ENCODE data around the gene PRRG1. TPM values are rescaled to one million over a fixed set of nuclear protein-coding genes. Genes with fewer than 3 reads are reported as not detected.
"Not testable (repeated sequence)": the region's sequence is repeated elsewhere in the genome, so short reads cannot be mapped to it uniquely, and the experiment has no call there.

PRRG1 gene
- 9.8 TPM for total RNA-seq
- long read RNA-seq, full-length matches to known transcripts: 2 of 2 reads
- long read RNA-seq, partial matches to known transcripts: 0 of 2 reads
- long read RNA-seq, other reads (novel, unspliced or antisense): 0 of 2 reads

GRCh38 chrX:37349221-37350033 is at the start of gene PRRG1:
Gene PRRG1 (plus strand): TSS chrX:37349364. CDS start chrX:37406250, 56,886 bp downstream.
- intact Hi-C loops (cut with DNase I): no loop called here

GRCh38 chrX:37302569-37302968 is 46.6 kb upstream of the PRRG1 start:
- intact Hi-C loops (cut with DNase I): no loop called here
- DNase-seq (ENCODE audit: low spot score): no peak

More at GRCh38 chrX:37349221-37350033, at the start of gene PRRG1:
- peak; percentile 88 for DNase-seq (ENCODE audit: low spot score)

DNA sequence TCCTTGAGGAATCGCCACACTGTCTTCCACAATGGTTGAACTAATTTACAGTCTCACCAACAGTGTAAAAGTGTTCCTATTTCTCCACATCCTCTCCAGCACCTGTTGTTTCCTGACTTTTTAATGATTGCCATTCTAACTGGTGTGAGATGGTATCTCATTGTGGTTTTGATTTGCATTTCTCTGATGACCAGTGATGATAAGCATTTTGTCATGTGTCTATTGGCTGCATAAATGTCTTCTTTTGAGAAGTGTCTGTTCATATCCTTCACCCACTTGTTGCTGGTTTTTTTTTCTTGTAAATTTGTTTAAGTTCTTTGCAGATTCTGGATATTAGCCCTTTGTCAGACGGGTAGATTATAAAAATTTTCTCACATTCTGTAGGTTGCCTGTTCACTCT is 43.9 kb upstream of the PRRG1 start:
- intact Hi-C loops (cut with DNase I): not testable (repeated sequence)

DNA sequence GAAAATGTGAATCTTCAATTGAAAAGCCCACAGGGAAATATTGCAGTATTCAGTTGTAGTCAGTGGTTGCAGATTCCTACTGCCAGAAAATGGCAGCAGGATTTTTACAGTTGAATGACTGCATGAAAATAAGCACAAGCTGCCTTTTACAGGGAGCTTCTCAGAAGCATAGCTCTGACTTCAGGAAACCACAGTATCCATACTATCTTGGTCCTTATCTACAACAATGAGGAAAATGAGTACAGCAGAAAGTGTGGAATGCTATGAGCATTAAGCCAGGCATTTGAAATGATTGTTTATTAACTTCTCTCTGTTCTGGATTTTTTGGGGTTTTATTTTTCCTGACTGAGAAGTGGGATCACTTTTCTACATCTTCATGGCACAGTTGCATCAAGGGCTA is 34.6 kb upstream of the PRRG1 start:
- intact Hi-C loops (cut with DNase I): no loop called here

More for the DNA sequence above, 43.9 kb upstream of the PRRG1 start:
- not testable (repeated sequence) for DNase-seq (ENCODE audit: low spot score)

DNA sequence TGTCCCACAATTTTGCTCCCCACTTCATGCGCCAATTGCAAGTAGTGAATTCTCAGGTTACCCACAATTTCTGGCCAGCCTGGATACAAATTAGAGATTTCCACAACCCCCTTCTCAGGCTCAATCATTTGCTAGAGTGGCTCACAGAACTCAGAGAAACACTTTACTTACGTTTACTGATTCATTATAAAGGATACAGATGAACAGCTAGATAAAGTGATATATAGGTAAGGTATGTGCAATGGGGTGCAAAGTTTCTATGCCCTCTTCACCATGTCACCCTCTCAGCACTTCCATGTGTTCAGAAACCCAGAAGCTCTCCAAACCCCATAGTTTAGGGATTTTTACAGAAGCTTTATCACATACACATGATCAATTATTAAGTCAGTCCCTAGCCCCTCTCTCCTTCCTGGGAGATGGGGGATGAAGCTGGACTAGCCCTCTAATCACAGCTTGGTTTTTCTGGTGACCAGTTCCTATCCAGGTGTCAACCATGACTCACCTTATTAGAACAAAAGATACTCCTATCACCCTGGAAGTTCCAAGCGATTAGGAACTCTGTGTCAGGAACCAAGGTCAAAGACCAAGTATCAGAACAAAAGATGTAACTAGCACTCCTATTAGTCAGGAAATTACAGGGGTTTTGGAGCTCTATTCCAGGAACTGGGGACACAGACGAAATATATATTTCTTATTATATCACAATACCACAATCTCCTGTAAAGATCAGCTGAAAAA is 33.5 kb upstream of the PRRG1 start:
- intact Hi-C loops (cut with DNase I): no loop called here
- DNase-seq (ENCODE audit: low spot score): no peak

More for the DNA sequence above, 34.6 kb upstream of the PRRG1 start:
- no peak for DNase-seq (ENCODE audit: low spot score)

GRCh38 chrX:37320541-37321203 is 28.5 kb upstream of the PRRG1 start:
- intact Hi-C loops (cut with DNase I): no loop called here
- DNase-seq (ENCODE audit: low spot score): no peak

GRCh38 chrX:37330642-37331041 is 18.5 kb upstream of the PRRG1 start:
- DNase-seq (ENCODE audit: low spot score): no peak
- intact Hi-C loops (cut with DNase I): no loop called here

DNA sequence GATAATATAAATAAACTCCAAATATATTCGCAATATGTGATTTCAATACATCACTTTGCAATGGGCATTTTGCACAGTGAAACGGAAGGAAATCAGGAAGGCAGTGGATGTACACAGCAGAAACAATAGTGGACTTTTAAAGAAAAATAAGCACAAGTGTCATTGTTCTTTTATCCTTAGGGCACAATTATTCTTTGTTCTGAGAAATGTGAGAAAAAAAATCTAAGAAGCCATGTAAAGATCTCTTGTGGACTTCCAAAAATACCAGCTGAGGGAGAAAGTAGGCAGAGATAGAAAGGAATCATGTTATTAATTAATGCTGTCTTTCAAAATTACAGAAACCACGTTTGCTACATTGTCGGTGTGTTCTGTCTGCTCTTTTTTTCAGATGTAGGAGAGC is 17.6 kb upstream of the PRRG1 start:
- intact Hi-C loops (cut with DNase I): no loop called here
- no peak for DNase-seq (ENCODE audit: low spot score)

GRCh38 chrX:37332055-37332454 is 17.1 kb upstream of the PRRG1 start:
- intact Hi-C loops (cut with DNase I): no loop called here
- DNase-seq (ENCODE audit: low spot score): no peak

DNA sequence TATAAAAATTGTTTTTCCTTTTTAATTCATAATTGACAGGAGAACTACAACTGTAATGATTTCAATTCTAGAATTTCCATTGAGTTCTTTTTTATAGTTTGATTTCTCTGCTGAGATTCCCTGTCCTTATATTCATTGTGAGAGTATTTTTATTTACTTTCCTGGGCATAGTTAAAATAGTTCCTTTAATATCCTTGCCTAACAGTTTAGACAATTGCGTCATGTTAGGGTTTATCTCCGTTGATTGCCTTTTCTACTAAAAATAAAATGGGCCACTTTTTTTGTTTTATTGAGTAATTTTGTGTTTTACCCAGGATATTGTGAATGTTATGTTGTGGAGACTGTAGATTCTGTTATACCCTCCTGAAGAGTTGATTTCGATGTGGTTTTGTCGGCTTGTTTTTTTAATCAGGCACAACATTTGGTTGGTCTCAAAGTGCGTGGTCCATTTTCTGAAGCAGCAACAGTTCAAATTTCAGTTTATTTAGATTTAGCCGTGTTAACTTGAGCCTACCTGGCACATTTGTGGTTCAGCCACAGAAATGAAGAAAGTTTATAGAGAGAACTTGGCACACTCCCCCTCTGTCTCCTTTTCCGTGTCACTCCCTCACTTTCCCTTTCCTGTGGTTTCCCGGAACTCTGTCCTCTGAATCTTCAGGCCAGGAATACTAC is 16.0 kb upstream of the PRRG1 start:
- intact Hi-C loops (cut with DNase I): no loop called here
- no peak for DNase-seq (ENCODE audit: low spot score)

- intact Hi-C loops (cut with DNase I): no loop called here
- no peak for DNase-seq (ENCODE audit: low spot score)
Measured at GRCh38 chrX:37347420-37347819, 1.7 kb upstream of the PRRG1 start.

DNA sequence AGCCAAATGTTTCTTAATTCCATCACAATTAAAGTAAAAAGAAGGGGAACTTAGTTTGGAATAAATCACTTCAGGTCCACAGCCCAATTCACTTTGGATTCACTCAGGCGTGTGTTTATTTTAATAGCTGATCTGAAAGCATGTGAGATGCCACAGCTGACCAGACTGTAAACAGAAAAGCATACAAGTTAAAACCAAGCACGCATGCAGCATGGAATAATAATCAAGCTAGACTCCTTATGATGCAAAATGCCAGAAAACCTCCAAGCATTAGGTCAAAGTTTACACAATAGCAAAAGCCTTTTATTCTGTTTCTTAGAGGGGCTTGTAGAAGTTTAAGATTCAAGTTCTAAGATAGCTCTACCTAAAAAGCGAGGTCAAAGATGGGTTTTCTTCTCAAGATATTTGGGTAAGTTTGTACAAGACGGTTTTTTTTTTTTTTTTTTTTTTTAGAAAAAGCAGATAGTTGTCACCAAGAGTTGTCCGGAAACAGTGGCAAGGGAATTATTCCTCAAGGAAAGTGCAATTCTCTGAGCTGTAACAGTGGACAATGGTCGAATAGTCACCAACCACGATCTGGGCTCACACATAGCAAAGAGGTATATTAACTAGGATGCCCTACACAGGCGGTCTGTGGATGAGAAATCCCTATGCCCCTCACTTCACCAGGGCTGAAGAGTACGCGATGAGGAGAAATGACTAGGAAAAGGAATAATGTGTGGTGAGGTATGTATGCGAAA is 763 bp upstream of the PRRG1 start:
- intact Hi-C loops (cut with DNase I): no loop called here
- DNase-seq (ENCODE audit: low spot score): no peak

GRCh38 chrX:37348971-37349220 is 268 bp upstream of the PRRG1 start:
- intact Hi-C loops (cut with DNase I): no loop called here
- DNase-seq (ENCODE audit: low spot score): no peak

DNA sequence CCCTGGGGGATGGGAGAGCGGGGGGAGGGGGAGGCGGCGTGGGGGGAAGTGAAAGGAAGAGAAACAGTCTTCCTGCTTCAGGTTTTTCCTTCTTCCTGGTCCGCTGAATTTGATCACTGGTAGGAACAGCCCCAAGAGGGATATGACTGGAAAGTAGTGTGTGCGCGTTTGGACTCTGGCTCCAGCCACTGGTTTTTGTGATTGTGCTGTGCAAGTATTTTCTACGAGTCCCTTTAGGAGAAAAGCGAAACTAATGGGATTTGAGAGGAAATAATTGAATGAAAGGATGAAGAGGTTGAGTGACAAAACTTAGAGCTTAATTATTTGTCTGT is 836 bp downstream of the PRRG1 start:
- intact Hi-C loops (cut with DNase I): no loop called here
- DNase-seq (ENCODE audit: low spot score): no peak

GRCh38 chrX:37353646-37354045 is 4.5 kb downstream of the PRRG1 start:
- intact Hi-C loops (cut with DNase I): no loop called here

DNA sequence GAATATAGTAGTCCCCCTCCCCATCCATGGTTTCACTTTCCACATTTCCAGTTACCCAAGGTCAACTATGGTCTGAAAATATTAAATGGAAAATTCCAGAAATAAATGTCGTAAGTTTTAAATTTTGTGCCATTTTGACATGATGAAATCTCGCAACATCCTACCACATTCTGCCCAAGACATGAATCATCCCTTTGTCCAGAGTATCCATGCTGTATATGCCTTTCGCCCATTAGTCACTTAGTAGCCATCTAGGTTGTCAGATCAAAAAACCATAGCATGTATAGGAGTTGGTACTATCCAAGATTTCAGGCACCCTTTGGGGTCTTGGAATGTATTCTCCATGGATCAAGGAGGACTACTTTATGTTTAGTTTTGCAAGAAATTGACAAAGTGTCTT is 8.3 kb downstream of the PRRG1 start:
- intact Hi-C loops (cut with DNase I): no loop called here
- DNase-seq (ENCODE audit: low spot score): no peak

More at GRCh38 chrX:37353646-37354045, 4.5 kb downstream of the PRRG1 start:
- DNase-seq (ENCODE audit: low spot score): no peak

GRCh38 chrX:37361596-37361995 is 12.4 kb downstream of the PRRG1 start:
- intact Hi-C loops (cut with DNase I): no loop called here
- DNase-seq (ENCODE audit: low spot score): no peak

DNA sequence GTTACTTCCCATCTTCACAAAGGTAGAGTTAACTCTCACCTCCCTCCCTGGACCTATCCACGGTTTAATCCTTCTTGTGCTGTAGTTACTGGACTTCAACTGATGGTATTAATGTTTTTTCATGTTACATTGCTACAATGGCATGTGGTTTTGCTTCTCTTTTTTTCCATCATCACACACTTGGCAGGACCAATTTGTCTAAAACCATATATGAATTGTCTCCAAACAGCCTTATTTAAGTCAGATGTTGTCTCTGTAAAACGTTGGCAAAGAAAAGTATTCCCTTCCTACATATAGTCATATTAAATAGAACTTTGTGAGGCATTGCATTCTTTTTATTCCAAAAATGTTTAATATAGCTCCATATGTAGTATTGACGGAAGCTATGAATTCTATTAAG is 15.5 kb downstream of the PRRG1 start:
- no peak for DNase-seq (ENCODE audit: low spot score)
- intact Hi-C loops (cut with DNase I): no loop called here

DNA sequence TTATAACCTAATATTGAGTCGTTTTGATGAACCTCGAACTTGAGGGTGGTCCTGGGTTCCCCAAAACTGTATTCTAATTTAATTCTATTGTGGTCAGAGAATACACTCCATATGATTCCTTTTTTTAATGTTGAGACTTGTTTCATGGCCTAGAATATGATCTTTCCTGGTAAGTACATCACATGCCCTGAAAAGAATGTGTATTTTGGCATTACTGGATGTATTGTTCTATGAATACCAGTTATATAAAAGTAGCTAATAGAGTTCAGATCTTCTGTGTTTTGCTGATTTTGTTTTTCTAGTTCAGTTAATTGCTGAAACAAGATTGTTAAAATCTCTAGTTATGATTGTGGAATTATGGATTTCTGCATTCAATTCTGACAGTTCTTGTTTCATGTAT is 18.8 kb downstream of the PRRG1 start:
- intact Hi-C loops (cut with DNase I): no loop called here
- no peak for DNase-seq (ENCODE audit: low spot score)

All from cardiac septum (tissue), 1 donor.